PC-9 (cell line): ENCODE data around the gene ZNF407. TPM values are rescaled to one million over a fixed set of nuclear protein-coding genes. Genes with fewer than 3 reads are reported as not detected.

ENCODE experiments used
- BruUV-seq: library from RNA; stranded (reverse); fragments of 400-500 nt; replicated peaks from 2 replicates; lab custom pipeline; 2021; lab: Mats Ljungman, UMichigan
- CTCF ChIA-PET: fragments of 300-600 bp; sonication (Branson Sonifier 250); formaldehyde crosslinking; loops from one replicate; lab custom pipeline; 2022; ENCODE audit warnings: antibody characterized with exemption; lab: Charles Lee
- POLR2A ChIA-PET: fragments of 300-600 bp; sonication (Branson Sonifier 250); formaldehyde crosslinking; loops from one replicate; lab custom pipeline; 2022; ENCODE audit warnings: antibody characterized with exemption; ENCODE audit not compliant: unreplicated experiment; lab: Charles Lee
- DNase-seq, 2 experiments: peaks; one replicate each; pipeline versions ENCODE4 v3.0.0 to v3.0.0-alpha.2; 2015 to 2022; ENCODE audit warnings: mixed read lengths in 1 of 2
- H2AFZ ChIP-seq: fragments of 200-600 bp; sonication (generic); 2 replicates; pipeline ENCODE4 v1.8.1; 2017; ENCODE audit warnings: antibody characterized with exemption
- H3F3A ChIP-seq: fragments of 200-600 bp; sonication (generic); 2 replicates; pipeline ENCODE4 v1.8.1; 2017; ENCODE audit warnings: antibody characterized with exemption, mild to moderate bottlenecking, low read depth; ENCODE audit not compliant: insufficient read depth
- H3K27ac ChIP-seq: fragments of 200-600 bp; sonication (generic); 2 replicates; pipeline ENCODE4 v1.6.1; 2016; ENCODE audit warnings: mixed run types
- H3K27me3 ChIP-seq: fragments of 200-600 bp; sonication (generic); 2 replicates; pipeline ENCODE4 v1.6.1; 2016; ENCODE audit warnings: low read depth, mixed run types; ENCODE audit not compliant: insufficient read depth
- H3K36me3 ChIP-seq: fragments of 200-600 bp; sonication (generic); 2 replicates; pipeline ENCODE4 v1.6.1; 2016; ENCODE audit warnings: low read depth, mixed run types
- H3K4me1 ChIP-seq: fragments of 200-600 bp; sonication (generic); replicated peaks from 2 replicates; pipeline ENCODE4 v1.6.1; 2016; ENCODE audit warnings: mixed run types; ENCODE audit not compliant: insufficient read depth
- H3K4me2 ChIP-seq: fragments of 200-600 bp; sonication (generic); 2 replicates; pipeline ENCODE4 v1.6.1; 2017; ENCODE audit warnings: mixed run types
- H3K4me3 ChIP-seq: fragments of 200-600 bp; sonication (generic); 2 replicates; pipeline ENCODE4 v1.6.1; 2016; ENCODE audit warnings: mixed run types
- H3K79me2 ChIP-seq: fragments of 200-600 bp; sonication (generic); 2 replicates; pipeline ENCODE4 v1.6.1; 2017; ENCODE audit warnings: low read depth, mixed run types
- H3K9me2 ChIP-seq: fragments of 200-600 bp; sonication (generic); 2 replicates; pipeline ENCODE4 v1.8.1; 2017; ENCODE audit warnings: mild to moderate bottlenecking; ENCODE audit not compliant: insufficient read depth
- H3K9me3 ChIP-seq: fragments of 200-600 bp; sonication (generic); 2 replicates; pipeline ENCODE4 v1.8.1; 2016; ENCODE audit warnings: low read depth; ENCODE audit not compliant: insufficient read depth
- H4K20me1 ChIP-seq: fragments of 200-600 bp; sonication (generic); 2 replicates; pipeline ENCODE4 v1.8.1; 2017; ENCODE audit not compliant: insufficient read depth
- CTCF ChIP-seq: fragments of 200-600 bp; sonication (generic); conservative IDR thresholded peaks from 2 replicates; pipeline ENCODE4 v1.6.1; 2017; ENCODE audit warnings: mixed run types, antibody characterized with exemption, mild to moderate bottlenecking, moderate library complexity
- EZH2 ChIP-seq: fragments of 200-600 bp; sonication (generic); IDR thresholded peaks from 2 replicates; pipeline ENCODE4 v1.8.0; 2017; ENCODE audit warnings: antibody characterized with exemption, low read depth
- intact Hi-C: fragments of 100-400 bp; cut with micrococcal nuclease; formaldehyde crosslinking; loops from one replicate; pipeline ENCODE4 v1.10.0; 2022; ENCODE audit not compliant: unreplicated experiment
- total RNA-seq: library from RNA; stranded (reverse); gene quantifications from 2 replicates; pipeline ENCODE4 v1.2.3, GENCODE V29; 2021

The ZNF407 gene
- total RNA-seq, 1 experiment from 2014 or later, result 13.4 TPM

GRCh38 chr18:74617486-74617885 is 19.8 kb downstream of the ZNF407 start:
- CTCF ChIA-PET, result no interaction called here
- POLR2A ChIA-PET, result no interaction called here
- no peaks in the 10 kb centered on the region for H3K27me3 ChIP-seq
- H3K27ac ChIP-seq, result no peak overlapping the region
- no peaks in the 10 kb centered on the region for H3K9me2 ChIP-seq
- BruUV-seq, result no TSS peak
- no peak overlapping the region for H2AFZ ChIP-seq
- peaks cover 4% of the 10 kb centered on the region; the same call in 1 of the 2 replicates for H3K9me3 ChIP-seq
- no peak for DNase-seq
- H3K4me1 ChIP-seq, result peaks cover 14% of the 10 kb centered on the region
- H3K79me2 ChIP-seq, result no peaks in the 10 kb centered on the region
- peaks cover 10% of the 10 kb centered on the region; the same call in 1 of the 2 replicates for H3F3A ChIP-seq
- H3K36me3 ChIP-seq, result no peaks in the 10 kb centered on the region
- intact Hi-C loops, result no loop called here
- TF ChIP-seq EZH2, result no peak
- no peak for TF ChIP-seq CTCF
- no peak overlapping the region for H3K4me2 ChIP-seq
- H4K20me1 ChIP-seq, result peaks cover 6% of the 10 kb centered on the region; the same call in 1 of the 2 replicates
- H3K4me3 ChIP-seq, result no peak overlapping the region

GRCh38 chr18:74622072-74622471 is 24.4 kb downstream of the ZNF407 start:
- Histone ChIP-seq H2AFZ (no peak overlapping the region), H3K27me3 (no peaks in the 10 kb centered on the region), H3K4me3 (no peak overlapping the region), H3K27ac (no peak overlapping the region), H3F3A (no peaks in the 10 kb centered on the region), H3K4me2 (no peak overlapping the region), H3K9me3 (no peaks in the 10 kb centered on the region), H3K36me3 (no peaks in the 10 kb centered on the region), H3K4me1 (no peaks in the 10 kb centered on the region), H3K9me2 (no peaks in the 10 kb centered on the region), H3K79me2 (no peaks in the 10 kb centered on the region), H4K20me1 (peaks cover 6% of the 10 kb centered on the region; the same call in 1 of the 2 replicates)
- intact Hi-C loops, result no loop called here
- BruUV-seq, result no TSS peak
- no peak for DNase-seq
- POLR2A ChIA-PET, result no interaction called here
- CTCF ChIA-PET, result no interaction called here
- no peak for TF ChIP-seq CTCF
- no peak for TF ChIP-seq EZH2

GRCh38 chr18:74623047-74623816 is 25.6 kb downstream of the ZNF407 start:
- peak; percentile 69 for TF ChIP-seq CTCF
- TF ChIP-seq EZH2, result no peak
- DNase-seq, result peak in 1 of 2 experiments; percentile 8
- Histone ChIP-seq H3K79me2 (no peaks in the 10 kb centered on the region), H3K27me3 (no peaks in the 10 kb centered on the region), H3F3A (no peaks in the 10 kb centered on the region), H3K9me2 (no peaks in the 10 kb centered on the region), H3K4me2 (no peak overlapping the region), H3K4me1 (no peaks in the 10 kb centered on the region), H3K4me3 (no peak overlapping the region), H3K9me3 (no peaks in the 10 kb centered on the region), H2AFZ (no peak overlapping the region), H4K20me1 (peaks cover 6% of the 10 kb centered on the region; the same call in 1 of the 2 replicates), H3K36me3 (no peaks in the 10 kb centered on the region), H3K27ac (no peak overlapping the region)
- POLR2A ChIA-PET, result no interaction called here
- BruUV-seq, result no TSS peak
- CTCF ChIA-PET, result interaction anchor here (0.7 kb wide), 2 partner anchors 495 to 540 kb away, joined by 3 read pairs; no protein-coding TSS in a partner anchor
- intact Hi-C loops, result no loop called here
